H1 (cell line): ENCODE results near the gene GATC. TPM values are rescaled to one million over a fixed set of nuclear protein-coding genes. Genes with fewer than 3 reads are reported as not detected.
A peak's percentile ranks its signal among the peaks of the same experiment; 100 is the strongest.

ENCODE experiments used
- CTCF ChIA-PET: fragments of 300-600 bp; sonication (Branson Sonifier 250); formaldehyde crosslinking; loops from one replicate; lab custom pipeline; 2021; ENCODE audit not compliant: partially characterized antibody; lab: Charles Lee
- POLR2A ChIA-PET: fragments of 300-600 bp; sonication (Branson Sonifier 250); formaldehyde crosslinking; loops from one replicate; lab custom pipeline; 2021; ENCODE audit warnings: inconsistent platforms; ENCODE audit not compliant: partially characterized antibody; lab: Charles Lee
- DNase-seq, 2 experiments: peaks; one replicate each; pipeline versions ENCODE4 v3.0.0 to v3.0.0-alpha.2; 2010 to 2022; ENCODE audit warnings: low spot score in 2 of 2, low read depth in 1 of 2, mixed read lengths in 1 of 2
- FAIRE-seq: peaks from 2 replicates; lab custom pipeline; 2011; peaks lifted over from hg19 to GRCh38; lab: Jason Lieb, UNC
- H2AFZ ChIP-seq: 2 replicates; pipeline ENCODE4 v1.8.1; 2012; ENCODE audit warnings: low read length, inconsistent platforms
- H2AK5ac ChIP-seq: 2 replicates; pipeline ENCODE4 v1.6.1; 2013; ENCODE audit warnings: low read depth, low read length
- H2BK120ac ChIP-seq: replicated peaks from 2 replicates; pipeline ENCODE3; 2013; ENCODE audit warnings: low read depth, low read length, inconsistent platforms
- H2BK12ac ChIP-seq: 2 replicates; pipeline ENCODE4 v1.6.1; 2013; ENCODE audit warnings: low read depth, low read length
- H2BK15ac ChIP-seq: 2 replicates; pipeline ENCODE4 v1.6.1; 2013; ENCODE audit warnings: low read length
- H2BK20ac ChIP-seq: 2 replicates; pipeline ENCODE4 v1.6.1; 2013; ENCODE audit warnings: low read length
- H2BK5ac ChIP-seq: 2 replicates; pipeline ENCODE4 v1.6.1; 2013; ENCODE audit warnings: low read depth, low read length
- H3K14ac ChIP-seq: 2 replicates; pipeline ENCODE4 v1.6.1; 2013; ENCODE audit warnings: inconsistent platforms; ENCODE audit not compliant: insufficient read length
- H3K18ac ChIP-seq: 2 replicates; pipeline ENCODE4 v1.6.1; 2013; ENCODE audit warnings: low read length; ENCODE audit errors: extremely low read depth
- H3K23ac ChIP-seq: 2 replicates; pipeline ENCODE4 v1.6.1; 2013; ENCODE audit warnings: inconsistent platforms; ENCODE audit not compliant: insufficient read length
- H3K23me2 ChIP-seq: 2 replicates; pipeline ENCODE4 v1.6.1; 2013; ENCODE audit warnings: low read depth, low read length
- H3K27ac ChIP-seq: 2 replicates; pipeline ENCODE4 v1.6.1; 2011; ENCODE audit warnings: low read depth, low read length, inconsistent platforms
- H3K27me3 ChIP-seq, 4 experiments: replicated peaks in 1 of 4; 1 replicate in 1 of 4; 2 replicates in 3 of 4; pipeline versions ENCODE4 v1.6.1 to v1.8.1; 2011 to 2013; ENCODE audit warnings: low read length in 3 of 4, mild to moderate bottlenecking in 3 of 4, inconsistent platforms in 2 of 4, mixed read lengths in 2 of 4, moderate library complexity in 1 of 4; ENCODE audit not compliant: control insufficient read depth in 3 of 4, insufficient read depth in 3 of 4; ENCODE audit errors: extremely low read depth in 1 of 4
- H3K36me3 ChIP-seq, 4 experiments: 2 replicates each; pipeline versions ENCODE4 v1.6.1 to v1.8.1; 2011 to 2013; ENCODE audit warnings: mild to moderate bottlenecking in 4 of 4, low read length in 3 of 4, moderate library complexity in 2 of 4, control low read depth in 1 of 4, inconsistent platforms in 1 of 4; ENCODE audit not compliant: insufficient read depth in 4 of 4, control insufficient read depth in 2 of 4
- H3K4ac ChIP-seq: replicated peaks from 2 replicates; pipeline ENCODE3; 2013; ENCODE audit warnings: low read length, low read depth, mixed read lengths, inconsistent platforms; ENCODE audit not compliant: insufficient read length
- H3K4me1 ChIP-seq, 4 experiments: replicated peaks in 1 of 4; 1 replicate in 1 of 4; 2 replicates in 3 of 4; pipeline versions ENCODE4 v1.6.1 to v1.8.1; 2011 to 2013; ENCODE audit warnings: low read length in 3 of 4, inconsistent platforms in 2 of 4, mixed read lengths in 1 of 4; ENCODE audit not compliant: insufficient read depth in 4 of 4, control insufficient read depth in 3 of 4
- H3K4me2 ChIP-seq, 2 experiments: 2 replicates each; pipeline versions ENCODE4 v1.6.1 to v1.8.1; 2011 to 2013; ENCODE audit warnings: low read depth in 2 of 2, low read length in 2 of 2, control low read depth in 1 of 2, inconsistent platforms in 1 of 2, mild to moderate bottlenecking in 1 of 2; ENCODE audit not compliant: insufficient read depth in 1 of 2
- H3K4me3 ChIP-seq, 4 experiments: fragments of 200-600, 300-600 bp in 1 of 4; sonication (generic), shearing (Covaris generic), sonication (Bioruptor Twin) in 1 of 4; 2 replicates each; pipeline versions ENCODE4 v1.5.1 to v1.8.1; 2011 to 2016; ENCODE audit warnings: low read length in 4 of 4, low read depth in 3 of 4, control low read depth in 2 of 4, inconsistent platforms in 2 of 4, mild to moderate bottlenecking in 2 of 4, mixed read lengths in 1 of 4, moderate library complexity in 1 of 4; ENCODE audit not compliant: insufficient read depth in 2 of 4; ENCODE audit errors: extremely low read depth in 1 of 4
- H3K56ac ChIP-seq: replicated peaks from 2 replicates; pipeline ENCODE3; 2013; ENCODE audit warnings: low read depth, mild to moderate bottlenecking, mixed read lengths, low read length, inconsistent platforms; ENCODE audit not compliant: insufficient read length
- H3K79me1 ChIP-seq: 2 replicates; pipeline ENCODE4 v1.6.1; 2013; ENCODE audit warnings: low read depth, low read length, control low read depth
- H3K79me2 ChIP-seq, 2 experiments: 2 replicates each; pipeline versions ENCODE4 v1.6.1 to v1.8.1; 2012 to 2013; ENCODE audit warnings: low read length in 2 of 2, mild to moderate bottlenecking in 2 of 2, inconsistent platforms in 1 of 2; ENCODE audit not compliant: insufficient read depth in 2 of 2, control insufficient read depth in 1 of 2
- H3K9ac ChIP-seq, 4 experiments: replicated peaks in 1 of 4; 1 replicate in 1 of 4; 2 replicates in 3 of 4; pipeline versions ENCODE4 v1.6.1 to v1.8.1; 2011 to 2013; ENCODE audit warnings: low read depth in 3 of 4, low read length in 3 of 4, control low read depth in 2 of 4, mild to moderate bottlenecking in 2 of 4, moderate library complexity in 2 of 4, inconsistent platforms in 1 of 4; ENCODE audit errors: extremely low read depth in 1 of 4
- H3K9me3 ChIP-seq, 2 experiments: 2 replicates each; pipeline versions ENCODE4 v1.6.1 to v1.8.1; 2012 to 2013; ENCODE audit warnings: mild to moderate bottlenecking in 2 of 2, moderate library complexity in 2 of 2, control low read depth in 1 of 2, inconsistent platforms in 1 of 2, low read depth in 1 of 2, low read length in 1 of 2, mixed read lengths in 1 of 2; ENCODE audit not compliant: insufficient read depth in 2 of 2
- H4K20me1 ChIP-seq, 2 experiments: replicated peaks in 1 of 2; 2 replicates each; pipeline versions ENCODE3 to v1.8.1; 2011 to 2013; ENCODE audit warnings: inconsistent platforms in 2 of 2, low read length in 2 of 2, mild to moderate bottlenecking in 1 of 2; ENCODE audit not compliant: insufficient read depth in 2 of 2, control insufficient read depth in 1 of 2
- H4K5ac ChIP-seq: 2 replicates; pipeline ENCODE4 v1.6.1; 2013; ENCODE audit warnings: low read length, low read depth, mixed read lengths, inconsistent platforms; ENCODE audit not compliant: insufficient read length
- H4K8ac ChIP-seq: 2 replicates; pipeline ENCODE4 v1.8.0; 2013; ENCODE audit warnings: mild to moderate bottlenecking, moderate library complexity, low read length, inconsistent platforms; ENCODE audit not compliant: insufficient read depth; ENCODE audit errors: extremely low read depth
- H4K91ac ChIP-seq: replicated peaks from 2 replicates; pipeline ENCODE3; 2013; ENCODE audit warnings: low read length, mixed read lengths, inconsistent platforms; ENCODE audit not compliant: insufficient read length
- CHD1 ChIP-seq: IDR thresholded peaks from 2 replicates; pipeline ENCODE4 v1.6.1; 2012; ENCODE audit warnings: low read depth, low read length, improper control_type of control experiment
- GTF2F1 ChIP-seq: IDR thresholded peaks from 2 replicates; pipeline ENCODE4 v1.6.1; 2012; ENCODE audit warnings: low read depth, low read length, improper control_type of control experiment, borderline replicate concordance
- JUND ChIP-seq: IDR thresholded peaks from 2 replicates; pipeline ENCODE4 v1.6.1; 2011; ENCODE audit warnings: mild to moderate bottlenecking, improper control_type of control experiment, low read length
- RXRA ChIP-seq: IDR thresholded peaks from 2 replicates; pipeline ENCODE4 v1.6.1; 2011; ENCODE audit warnings: low read depth, mild to moderate bottlenecking, low read length, moderate library complexity; ENCODE audit not compliant: insufficient read depth
- SP1 ChIP-seq: IDR thresholded peaks from 2 replicates; pipeline ENCODE4 v1.6.1; 2011; ENCODE audit warnings: low read depth, low read length
- SP4 ChIP-seq: IDR thresholded peaks from 2 replicates; pipeline ENCODE4 v1.6.1; 2012; ENCODE audit warnings: low read length, inconsistent platforms
- SRF ChIP-seq: IDR thresholded peaks from 2 replicates; pipeline ENCODE4 v1.6.1; 2011; ENCODE audit warnings: mild to moderate bottlenecking, low read depth, low read length, moderate library complexity
- ZNF274 ChIP-seq: IDR thresholded peaks from 2 replicates; pipeline ENCODE4 v1.7.0; 2012; ENCODE audit warnings: low read length, borderline replicate concordance; ENCODE audit errors: extremely low read depth
- whole genome bisulfite sequencing, 2 experiments: shearing (Covaris generic) in 1 of 2; methylation state at CpG; one replicate each; pipeline versions ENCODE4 v1.1.6 to v1.1.7; 2013 to 2015; ENCODE audit warnings: low lambda C conversion rate in 2 of 2, mixed read lengths in 2 of 2, inconsistent platforms in 1 of 2, low coverage in 1 of 2, missing lambda C conversion rate in 1 of 2; ENCODE audit not compliant: insufficient replicate concordance in 2 of 2, insufficient coverage in 1 of 2, insufficient read length in 1 of 2; ENCODE audit errors: extremely low coverage in 1 of 2, missing lambda C conversion rate in 1 of 2; 5-methylcytosine and 5-hydroxymethylcytosine counted together
- polyA plus RNA-seq, 7 experiments: library from polyadenylated mRNA; depleted of rRNA in 3 of 7; stranded (reverse) in 5 of 7; unstranded in 2 of 7; fragments of >200 nt in 5 of 7; fragments of 200-250 nt in 2 of 7; gene quantifications; 1 replicate in 5 of 7; 2 replicates in 1 of 7; 4 replicates in 1 of 7; pipeline versions ENCODE4 v1.2.1 to v1.2.3, GENCODE V29; 2011 to 2013; ENCODE audit warnings: missing spikeins in 2 of 7, mixed read lengths in 2 of 7
- total RNA-seq: library from RNA; stranded (reverse); fragmentation: NEBNext Ultra II Directional; extraction: Animal tissue kit (Norgen Biotek cat#: 25700); gene quantifications from 2 replicates; pipeline ENCODE4 v1.2.1, GENCODE V29; 2021

The GATC gene
- total and polyA plus RNA-seq, 2 of the 8 experiments (the other 6 are each of a cell fraction or from before 2014, with no cell fraction given), result 13.2 to 30.4 TPM

- CTCF ChIA-PET, result interaction anchor here (1.8 kb wide), 1 partner anchor 55 kb away, joined by 6 read pairs; no protein-coding TSS in a partner anchor
- no peak for TF ChIP-seq RXRA
- TF ChIP-seq SP1, result no peak
- no peak for TF ChIP-seq SP4
- TF ChIP-seq JUND, result no peak
- TF ChIP-seq SRF, result no peak
- no peak for TF ChIP-seq CHD1
- no peak for TF ChIP-seq ZNF274
- TF ChIP-seq GTF2F1, result no peak
- TF ChIP-seq, all 59 proteins: peak for 0
- peaks cover 0 to 4% (median 0%) of the 10 kb centered on the region in 4 experiments; a peak in 1 of 7 replicates for H3K4me1 ChIP-seq
- H3K36me3 ChIP-seq, result no peaks in the 10 kb centered on the region
- H3K9ac ChIP-seq, result no peak overlapping the region
- H2BK120ac ChIP-seq, result no peak overlapping the region
- H3K23me2 ChIP-seq, result no peaks in the 10 kb centered on the region
- H3K79me2 ChIP-seq, result no peaks in the 10 kb centered on the region
- WGBS, 2 experiments, result 88% methylated on average over 4 of the region's 4 CpGs; no CpG with 5 or more reads in 1 of the 2 experiments
- H3K4me3 ChIP-seq, result no peak overlapping the region
- no peak overlapping the region for H3K56ac ChIP-seq
- no peak overlapping the region for H4K8ac ChIP-seq
- FAIRE-seq (no peak), DNase-seq (no peak)
- no peak overlapping the region for H3K14ac ChIP-seq
- no peak overlapping the region for H3K23ac ChIP-seq
- no peak overlapping the region for H3K18ac ChIP-seq
- no peak overlapping the region for H2BK15ac ChIP-seq
- no peak overlapping the region for H2BK5ac ChIP-seq
- no peak overlapping the region for H2AFZ ChIP-seq
- POLR2A ChIA-PET, result interaction anchor here (1.2 to 1.6 kb wide), 2 partner anchors 55 to 71 kb away, joined by 4 read pairs; no protein-coding TSS in a partner anchor
- no peak overlapping the region for H2BK20ac ChIP-seq
- H3K27ac ChIP-seq, result no peak overlapping the region
- H3K4ac ChIP-seq, result no peak overlapping the region
- peak overlapping the region; percentile 39; the same call in 1 of the 2 replicates for H2AK5ac ChIP-seq
- no peak overlapping the region for H4K5ac ChIP-seq
- H3K27me3 ChIP-seq, result no peaks in the 10 kb centered on the region
- H4K91ac ChIP-seq, result no peak overlapping the region
- no peaks in the 10 kb centered on the region for H4K20me1 ChIP-seq
- no peak overlapping the region for H2BK12ac ChIP-seq
- no peaks in the 10 kb centered on the region for H3K79me1 ChIP-seq
- H3K4me2 ChIP-seq, result no peak overlapping the region
- no peaks in the 10 kb centered on the region for H3K9me3 ChIP-seq
Observed at GRCh38 chr12:120421701-120422100, 24.5 kb upstream of the GATC start.
